LNCAP (cell line): Measurements from ENCODE around the gene GSTA2.

Source experiments
- CTCF ChIP-seq: fragments of 450-650 bp; IDR thresholded peaks from 2 replicates; pipeline ENCODE4 v1.5.1; 2017; ENCODE audit warnings: mild to moderate bottlenecking

GSTA2 gene

DNA sequence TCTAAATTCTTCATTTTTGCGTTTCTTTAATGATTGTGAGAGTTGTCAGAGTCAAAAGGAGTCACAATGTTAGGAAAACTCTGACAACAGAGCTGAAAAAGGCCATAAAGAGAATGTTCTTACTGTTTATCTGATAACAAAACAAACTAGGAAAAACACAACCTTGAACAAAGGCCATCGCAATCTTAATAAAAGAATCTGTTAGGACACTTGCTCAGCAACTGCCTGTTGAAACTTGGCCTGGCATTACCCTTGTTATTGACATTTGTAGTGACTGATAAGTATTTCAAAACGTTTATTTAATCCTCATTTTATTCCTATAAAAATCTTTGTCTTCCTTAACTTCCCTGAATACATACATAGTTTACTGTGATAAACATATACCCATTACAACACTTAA is 24.6 kb upstream of the GSTA2 start:
- TF ChIP-seq CTCF = no peak

- TF ChIP-seq CTCF = no peak
These were observed 23.1 kb upstream of the GSTA2 start for GRCh38 chr6:52786249-52786956.

- no peak for TF ChIP-seq CTCF
These were observed 16.0 kb upstream of the GSTA2 start for GRCh38 chr6:52779237-52779636.

- no peak for TF ChIP-seq CTCF
These were observed 3.0 kb downstream of the GSTA2 start for GRCh38 chr6:52760105-52760765.

DNA sequence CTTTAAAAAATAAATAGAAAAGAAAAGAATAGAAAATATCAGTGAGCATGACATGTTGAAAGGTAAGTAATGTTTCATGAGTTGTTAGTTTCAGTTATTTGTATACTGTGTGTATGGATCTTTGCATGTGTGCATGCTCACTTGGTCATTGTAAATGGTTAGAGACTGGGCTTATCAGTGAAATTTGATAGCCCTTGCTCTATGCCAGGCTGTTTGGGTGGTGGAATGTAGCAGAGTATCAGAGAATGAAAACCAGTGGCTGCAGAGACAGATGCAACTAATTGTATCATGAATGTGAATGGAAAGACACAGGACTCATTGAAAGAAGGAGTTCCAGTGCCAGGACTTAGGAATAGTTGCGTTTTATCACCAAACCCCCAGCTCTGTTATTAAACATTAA is 4.2 kb downstream of the GSTA2 start:
- no peak for TF ChIP-seq CTCF

DNA sequence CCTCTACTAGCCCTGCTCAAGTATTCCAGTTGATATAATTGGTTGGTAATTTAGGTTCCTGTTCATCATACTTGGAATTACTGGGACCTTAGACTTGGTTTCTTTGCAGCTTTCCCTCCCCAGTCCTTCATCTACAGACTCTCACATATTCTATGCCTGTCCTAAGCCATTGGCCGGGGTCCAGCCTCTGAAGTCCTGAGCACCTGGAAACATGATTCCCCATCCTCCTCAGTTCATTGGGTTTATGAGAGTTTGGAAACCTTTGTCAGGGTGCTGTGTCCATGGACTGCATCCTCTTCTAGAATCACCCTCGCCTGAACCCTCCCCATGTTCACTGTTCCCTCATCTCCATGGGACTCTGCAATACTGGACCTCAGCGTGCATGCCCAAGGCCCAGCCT is 8.8 kb downstream of the GSTA2 start:
- TF ChIP-seq CTCF = no peak

DNA sequence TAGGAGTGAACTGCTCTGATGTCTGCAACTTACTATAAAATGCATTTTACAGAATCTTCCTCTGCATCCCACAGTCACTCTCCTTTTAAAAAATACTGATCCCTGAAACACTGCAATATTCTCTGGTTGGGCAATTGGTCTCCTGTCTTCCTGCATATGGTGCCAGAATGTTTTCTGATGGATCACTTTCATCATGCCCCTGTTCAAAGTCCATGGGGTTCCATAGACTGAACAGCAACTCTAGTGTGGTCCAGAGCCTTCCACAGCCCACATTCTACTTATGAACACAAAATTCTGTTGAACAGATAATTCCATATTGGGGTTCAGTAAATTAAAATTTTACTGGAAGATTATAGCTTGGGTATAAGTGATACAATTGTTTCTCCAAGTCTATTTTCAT is 11.0 kb downstream of the GSTA2 start:
- no peak for TF ChIP-seq CTCF
